ENCODE measurements around the gene FSD1.
A peak's percentile ranks its signal among the peaks of the same experiment; 100 is the strongest.

The FSD1 gene

DNA sequence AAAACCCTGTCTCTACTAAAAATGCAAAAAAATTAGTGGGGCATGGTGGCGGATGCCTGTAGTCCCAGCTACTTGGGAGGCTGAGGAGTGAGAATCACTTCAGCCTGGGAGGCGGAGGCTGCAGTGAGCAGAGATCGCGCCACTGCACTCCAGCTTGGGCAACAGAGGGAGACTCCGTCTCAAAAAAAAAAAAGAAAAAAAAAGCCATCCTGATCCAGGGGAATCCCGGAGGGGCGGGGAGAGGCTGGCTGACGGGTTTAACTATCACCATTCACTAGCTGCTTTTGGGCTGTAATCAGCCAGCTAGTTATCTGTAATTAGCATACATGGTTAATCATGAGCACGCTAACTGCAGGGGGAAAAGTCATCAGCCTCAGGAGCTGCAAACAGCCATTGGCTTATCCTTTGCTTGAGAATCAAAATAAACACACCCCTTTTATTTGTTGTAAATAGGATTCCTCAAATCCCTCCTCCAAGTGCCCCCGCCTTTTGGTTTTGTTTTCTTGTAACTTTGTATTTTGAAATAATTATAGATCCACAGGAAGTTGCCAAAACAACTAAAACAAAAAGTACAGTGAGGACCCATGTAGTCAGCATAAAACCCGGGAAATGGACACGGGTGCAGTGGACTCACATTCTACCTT is 9.6 kb downstream of the FSD1 start:
- Mint-ChIP-seq H3K27ac (ENCODE audit: low read depth) (no peak overlapping the region), H3K36me3 (ENCODE audit: insufficient read depth) (no peaks in the 10 kb centered on the region), H3K27me3 (no peaks in the 10 kb centered on the region), H3K4me1 (no peaks in the 10 kb centered on the region), H3K9me3 (no peaks in the 10 kb centered on the region), H3K4me3 (no peak overlapping the region)
- ATAC-seq (replicated peaks; ENCODE audit: extremely low read depth, poor library complexity, severe bottlenecking) (no peak), DNase-seq (ENCODE audit: low spot score in 2 of 2) (no peak)

DNA sequence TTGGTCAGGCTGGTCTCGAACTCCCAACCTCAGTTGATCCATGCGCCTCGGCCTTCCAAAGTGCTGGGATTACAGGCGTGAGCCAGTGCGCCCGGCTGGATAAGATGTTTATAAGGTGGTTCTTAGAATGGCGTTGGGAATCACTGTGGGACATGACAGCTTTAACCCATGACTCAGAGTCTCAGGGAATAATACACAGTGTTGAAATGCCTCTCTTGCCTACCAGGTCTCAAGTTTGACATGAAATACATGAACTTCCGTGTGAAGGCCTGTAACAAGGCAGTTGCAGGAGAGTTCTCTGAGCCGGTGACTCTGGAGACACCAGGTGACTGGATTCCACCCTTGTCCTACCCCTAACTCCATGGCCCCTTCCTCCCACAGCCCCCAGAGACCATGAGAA is 12.6 kb downstream of the FSD1 start:
- Mint-ChIP-seq H3K27me3 (no peaks in the 10 kb centered on the region), H3K9me3 (peaks cover 9% of the 10 kb centered on the region), H3K36me3 (ENCODE audit: insufficient read depth) (peaks cover 2% of the 10 kb centered on the region), H3K4me3 (no peak overlapping the region), H3K4me1 (no peaks in the 10 kb centered on the region), H3K27ac (ENCODE audit: low read depth) (no peak overlapping the region)
- ATAC-seq (replicated peaks; ENCODE audit: extremely low read depth, poor library complexity, severe bottlenecking): no peak
- DNase-seq (ENCODE audit: low spot score in 2 of 2): no peak

DNA sequence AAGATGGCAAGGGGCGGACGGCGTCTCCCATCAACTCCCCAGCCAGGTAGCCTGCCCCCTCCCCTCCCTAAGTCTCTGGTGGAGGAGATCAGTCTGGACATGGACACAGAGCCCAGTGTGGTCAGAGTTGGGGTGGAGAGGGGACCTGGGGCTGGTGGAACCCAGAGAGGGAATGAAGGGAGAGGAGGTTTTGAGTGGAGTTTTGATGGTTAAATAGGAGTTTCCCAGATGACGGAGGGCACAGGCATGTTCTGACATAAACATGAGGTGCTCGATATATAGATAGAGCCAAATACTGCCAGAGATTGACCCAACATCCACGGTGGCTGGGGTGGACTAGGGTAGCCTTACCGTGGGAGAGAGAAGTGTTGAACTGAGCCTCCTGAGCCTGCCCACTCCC is 14.1 kb downstream of the FSD1 start:
- Mint-ChIP-seq H3K36me3 (ENCODE audit: insufficient read depth) (peaks cover 2% of the 10 kb centered on the region), H3K4me3 (no peak overlapping the region), H3K27me3 (no peaks in the 10 kb centered on the region), H3K9me3 (peaks cover 9% of the 10 kb centered on the region), H3K4me1 (no peaks in the 10 kb centered on the region), H3K27ac (ENCODE audit: low read depth) (no peak overlapping the region)
- no peak for DNase-seq (ENCODE audit: low spot score in 2 of 2)
- no peak for ATAC-seq (replicated peaks; ENCODE audit: extremely low read depth, poor library complexity, severe bottlenecking)

DNA sequence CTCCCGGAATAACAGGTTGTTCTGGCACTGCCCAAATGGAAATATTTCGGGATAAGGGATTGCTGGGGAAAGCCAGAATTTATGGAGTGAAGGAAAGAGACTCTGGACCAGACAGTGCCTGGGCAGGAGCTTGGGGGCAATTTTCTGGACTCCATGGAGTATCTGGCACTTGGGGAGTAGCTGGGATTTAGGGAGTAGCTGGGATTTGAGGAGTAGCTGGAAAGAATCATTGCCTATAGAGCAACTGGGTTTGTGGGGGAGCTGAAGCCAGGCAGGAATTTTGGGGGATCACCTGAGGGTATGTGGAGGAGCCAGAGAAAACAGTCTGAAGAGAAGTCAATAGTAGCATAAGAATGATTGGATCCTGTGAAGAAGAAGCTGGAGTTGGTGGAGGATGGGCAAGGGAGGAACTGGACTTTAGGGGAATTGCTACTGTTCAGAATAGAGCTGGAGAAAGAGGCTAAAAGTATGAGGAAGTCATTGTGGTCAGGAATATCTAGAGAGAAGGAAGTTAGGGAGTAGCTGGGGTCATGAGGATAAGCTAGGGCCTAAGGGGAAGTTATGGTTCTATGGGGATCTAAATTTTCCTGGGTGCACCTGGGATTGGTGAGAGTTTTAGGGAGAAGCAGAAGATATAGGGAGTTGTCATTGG is 14.8 kb downstream of the FSD1 start:
- DNase-seq (ENCODE audit: low spot score in 2 of 2) (no peak), ATAC-seq (replicated peaks; ENCODE audit: extremely low read depth, poor library complexity, severe bottlenecking) (no peak)
- no peak overlapping the region for H3K4me3 Mint-ChIP-seq
- H3K9me3 Mint-ChIP-seq: peaks cover 9% of the 10 kb centered on the region
- no peaks in the 10 kb centered on the region for H3K4me1 Mint-ChIP-seq
- no peaks in the 10 kb centered on the region for H3K27me3 Mint-ChIP-seq
- H3K27ac Mint-ChIP-seq (ENCODE audit: low read depth): peak overlapping the region; percentile 2
- peaks cover 2% of the 10 kb centered on the region for H3K36me3 Mint-ChIP-seq (ENCODE audit: insufficient read depth)

DNA sequence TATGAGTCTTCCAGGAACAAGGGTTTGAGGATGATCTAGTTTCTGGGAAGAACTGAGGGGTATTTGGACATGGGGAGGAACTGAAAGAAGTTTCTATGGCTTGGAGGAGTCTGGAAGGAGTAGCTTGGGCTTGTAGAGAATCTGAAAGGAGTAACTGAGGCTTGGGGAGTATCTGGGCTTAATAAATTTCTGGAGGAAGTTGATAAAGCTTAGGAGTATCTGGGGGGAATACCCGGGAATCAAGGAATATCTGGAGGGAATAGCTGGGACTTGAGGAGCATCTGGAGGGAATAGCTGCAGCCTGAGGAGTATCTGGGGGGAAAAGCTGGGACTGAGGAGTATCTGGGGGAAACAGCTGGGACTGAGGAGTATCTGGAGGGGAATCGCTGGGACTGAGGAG is 16.0 kb downstream of the FSD1 start:
- H3K9me3 Mint-ChIP-seq: peaks cover 9% of the 10 kb centered on the region
- H3K27ac Mint-ChIP-seq (ENCODE audit: low read depth): no peak overlapping the region
- no peak overlapping the region for H3K4me3 Mint-ChIP-seq
- no peaks in the 10 kb centered on the region for H3K27me3 Mint-ChIP-seq
- no peak for DNase-seq (ENCODE audit: low spot score in 2 of 2)
- no peaks in the 10 kb centered on the region for H3K4me1 Mint-ChIP-seq
- no peak for ATAC-seq (replicated peaks; ENCODE audit: extremely low read depth, poor library complexity, severe bottlenecking)
- peaks cover 2% of the 10 kb centered on the region for H3K36me3 Mint-ChIP-seq (ENCODE audit: insufficient read depth)

DNA sequence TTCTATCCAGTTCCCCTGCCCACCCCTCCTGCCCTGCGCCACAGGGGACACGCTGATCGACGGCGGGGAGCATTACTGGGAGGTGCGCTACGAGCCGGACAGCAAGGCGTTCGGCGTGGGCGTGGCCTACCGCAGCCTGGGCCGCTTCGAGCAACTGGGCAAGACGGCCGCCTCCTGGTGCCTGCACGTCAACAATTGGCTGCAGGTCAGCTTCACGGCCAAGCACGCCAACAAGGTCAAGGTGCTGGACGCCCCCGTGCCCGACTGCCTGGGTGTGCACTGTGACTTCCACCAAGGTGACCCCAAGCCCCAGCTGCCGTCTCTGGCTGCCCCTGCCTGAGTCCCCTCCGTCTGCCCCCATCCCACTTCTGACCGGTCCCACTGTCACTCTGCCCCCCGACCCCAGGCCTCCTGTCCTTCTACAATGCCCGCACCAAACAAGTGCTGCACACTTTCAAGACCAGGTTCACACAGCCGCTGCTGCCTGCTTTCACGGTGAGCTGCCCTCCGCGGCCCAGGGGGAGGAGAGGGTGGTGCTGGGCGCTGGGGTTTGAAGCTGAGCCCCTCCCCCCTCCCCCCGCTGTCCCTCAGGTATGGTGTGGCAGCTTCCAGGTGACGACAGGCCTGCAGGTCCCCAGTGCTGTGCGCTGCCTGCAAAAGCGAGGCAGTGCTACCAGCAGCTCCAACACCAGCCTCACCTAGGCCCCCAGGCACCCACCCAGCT is 18.7 kb downstream of the FSD1 start:
- peaks cover 6% of the 10 kb centered on the region for H3K36me3 Mint-ChIP-seq (ENCODE audit: insufficient read depth)
- no peak overlapping the region for H3K27ac Mint-ChIP-seq (ENCODE audit: low read depth)
- peaks cover 9% of the 10 kb centered on the region for H3K9me3 Mint-ChIP-seq
- no peak overlapping the region for H3K4me3 Mint-ChIP-seq
- ATAC-seq (replicated peaks; ENCODE audit: extremely low read depth, poor library complexity, severe bottlenecking): no peak
- peaks cover 20% of the 10 kb centered on the region for H3K4me1 Mint-ChIP-seq
- H3K27me3 Mint-ChIP-seq: no peaks in the 10 kb centered on the region
- no peak for DNase-seq (ENCODE audit: low spot score in 2 of 2)

DNA sequence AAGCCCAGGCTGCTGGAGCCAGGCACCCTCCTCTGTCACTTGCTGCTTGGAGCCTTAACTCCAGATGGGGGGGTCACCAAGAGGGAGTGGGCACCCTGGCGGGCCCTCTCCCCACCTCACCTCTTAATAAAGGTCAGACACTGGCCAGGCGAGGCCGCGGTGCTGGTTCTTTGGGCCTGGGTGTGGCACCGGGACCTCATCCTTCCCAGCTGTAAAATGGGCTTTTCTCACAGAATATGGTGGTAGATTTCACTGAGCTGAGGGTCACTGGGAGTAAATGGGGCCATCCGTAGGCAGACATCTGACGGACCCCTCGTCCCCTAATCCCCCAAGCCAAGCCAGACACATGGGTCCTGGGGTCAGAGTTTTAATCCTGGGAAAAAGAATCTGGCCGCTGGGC is 19.3 kb downstream of the FSD1 start:
- Mint-ChIP-seq H3K4me1 (peaks cover 26% of the 10 kb centered on the region), H3K27ac (ENCODE audit: low read depth) (no peak overlapping the region), H3K27me3 (no peaks in the 10 kb centered on the region), H3K36me3 (ENCODE audit: insufficient read depth) (peaks cover 11% of the 10 kb centered on the region), H3K9me3 (peaks cover 9% of the 10 kb centered on the region), H3K4me3 (no peak overlapping the region)
- no peak for DNase-seq (ENCODE audit: low spot score in 2 of 2)
- no peak for ATAC-seq (replicated peaks; ENCODE audit: extremely low read depth, poor library complexity, severe bottlenecking)

DNA sequence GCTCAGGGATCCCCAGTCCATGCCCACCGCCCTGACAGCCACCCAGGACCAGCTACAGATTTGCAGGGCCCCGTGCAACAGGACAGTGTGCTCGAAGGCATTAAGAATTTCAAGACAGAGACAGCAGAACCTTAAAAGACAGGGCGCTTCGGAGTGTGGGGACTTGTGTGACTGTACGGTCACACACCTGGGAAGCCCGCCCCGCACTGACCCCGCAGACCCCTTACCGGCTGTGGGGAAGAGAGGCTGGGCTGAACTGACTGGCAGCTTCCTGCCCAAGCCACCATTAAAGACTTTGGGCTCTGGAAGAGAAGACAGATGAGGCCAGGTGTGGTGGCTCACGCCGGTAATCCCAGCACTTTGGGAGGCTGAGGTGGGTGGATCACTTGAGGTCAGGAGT is 19.8 kb downstream of the FSD1 start:
- H3K4me3 Mint-ChIP-seq: no peak overlapping the region

DNA sequence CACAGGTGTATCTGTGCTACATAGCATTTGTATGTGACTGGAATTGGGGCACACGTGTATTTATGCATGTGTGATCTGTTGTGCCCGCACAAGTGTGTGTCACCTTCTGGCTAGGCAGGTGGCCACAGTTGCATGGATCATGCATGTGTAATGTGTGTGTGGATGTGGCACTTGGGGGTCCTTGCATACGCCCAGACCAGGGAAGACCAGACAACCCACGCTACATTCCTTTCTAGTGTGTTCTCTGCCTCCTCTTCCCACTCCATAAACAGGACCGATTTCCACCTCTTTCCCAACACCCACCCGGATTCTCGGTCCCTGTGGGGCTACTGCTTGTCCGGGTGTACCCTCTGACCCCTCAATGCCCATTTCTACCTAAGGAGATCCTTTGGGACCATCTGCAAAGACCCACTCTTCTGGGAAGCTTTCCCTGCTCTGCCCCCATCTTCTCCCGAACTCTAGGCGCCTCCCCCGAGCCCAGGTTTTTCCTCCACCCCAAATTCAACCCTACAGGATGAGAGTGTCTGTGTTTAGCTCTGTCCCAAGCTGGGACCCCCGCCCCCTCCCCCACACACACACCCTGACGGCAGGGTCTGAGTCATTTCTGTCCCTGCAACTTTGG is 21.9 kb downstream of the FSD1 start:
- Mint-ChIP-seq H3K36me3 (ENCODE audit: insufficient read depth) (peaks cover 20% of the 10 kb centered on the region), H3K4me3 (peak overlapping the region; percentile 78), H3K4me1 (peaks cover 27% of the 10 kb centered on the region), H3K27ac (ENCODE audit: low read depth) (no peak overlapping the region), H3K27me3 (no peaks in the 10 kb centered on the region), H3K9me3 (no peaks in the 10 kb centered on the region)
- DNase-seq (ENCODE audit: low spot score in 2 of 2) (no peak), ATAC-seq (replicated peaks; ENCODE audit: extremely low read depth, poor library complexity, severe bottlenecking) (no peak)

More for the DNA sequence above, 19.8 kb downstream of the FSD1 start:
- peaks cover 15% of the 10 kb centered on the region for H3K36me3 Mint-ChIP-seq (ENCODE audit: insufficient read depth)
- DNase-seq (ENCODE audit: low spot score in 2 of 2) (no peak), ATAC-seq (replicated peaks; ENCODE audit: extremely low read depth, poor library complexity, severe bottlenecking) (no peak)
- no peaks in the 10 kb centered on the region for H3K27me3 Mint-ChIP-seq
- no peak overlapping the region for H3K27ac Mint-ChIP-seq (ENCODE audit: low read depth)
- peaks cover 9% of the 10 kb centered on the region for H3K9me3 Mint-ChIP-seq
- peaks cover 27% of the 10 kb centered on the region for H3K4me1 Mint-ChIP-seq

DNA sequence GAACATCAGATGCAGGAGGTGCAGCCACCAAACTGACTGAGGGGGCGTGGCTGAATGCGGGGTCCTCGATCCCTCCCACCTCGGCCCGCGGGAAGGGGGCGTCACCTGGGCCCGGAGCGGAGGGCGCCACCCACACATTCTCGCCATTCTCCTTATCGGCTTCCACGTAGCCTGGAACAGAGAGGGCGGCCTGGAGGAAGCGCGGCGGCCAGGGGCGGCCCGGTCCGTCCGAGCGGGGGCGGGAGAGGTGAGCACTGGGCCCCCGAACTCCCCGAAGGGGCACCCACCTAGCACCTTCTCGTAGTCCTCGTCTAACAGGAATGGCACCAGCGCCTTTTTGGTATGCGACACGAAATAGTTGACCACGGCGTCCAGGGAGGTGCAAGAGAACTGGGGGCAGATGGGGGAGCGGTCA is 22.4 kb downstream of the FSD1 start:
- Mint-ChIP-seq H3K27ac (ENCODE audit: low read depth) (no peak overlapping the region), H3K9me3 (no peaks in the 10 kb centered on the region), H3K27me3 (no peaks in the 10 kb centered on the region), H3K4me3 (peak overlapping the region; percentile 78), H3K4me1 (peaks cover 27% of the 10 kb centered on the region), H3K36me3 (ENCODE audit: insufficient read depth) (peaks cover 20% of the 10 kb centered on the region)
- DNase-seq (ENCODE audit: low spot score in 2 of 2) (no peak), ATAC-seq (replicated peaks; ENCODE audit: extremely low read depth, poor library complexity, severe bottlenecking) (no peak)

DNA sequence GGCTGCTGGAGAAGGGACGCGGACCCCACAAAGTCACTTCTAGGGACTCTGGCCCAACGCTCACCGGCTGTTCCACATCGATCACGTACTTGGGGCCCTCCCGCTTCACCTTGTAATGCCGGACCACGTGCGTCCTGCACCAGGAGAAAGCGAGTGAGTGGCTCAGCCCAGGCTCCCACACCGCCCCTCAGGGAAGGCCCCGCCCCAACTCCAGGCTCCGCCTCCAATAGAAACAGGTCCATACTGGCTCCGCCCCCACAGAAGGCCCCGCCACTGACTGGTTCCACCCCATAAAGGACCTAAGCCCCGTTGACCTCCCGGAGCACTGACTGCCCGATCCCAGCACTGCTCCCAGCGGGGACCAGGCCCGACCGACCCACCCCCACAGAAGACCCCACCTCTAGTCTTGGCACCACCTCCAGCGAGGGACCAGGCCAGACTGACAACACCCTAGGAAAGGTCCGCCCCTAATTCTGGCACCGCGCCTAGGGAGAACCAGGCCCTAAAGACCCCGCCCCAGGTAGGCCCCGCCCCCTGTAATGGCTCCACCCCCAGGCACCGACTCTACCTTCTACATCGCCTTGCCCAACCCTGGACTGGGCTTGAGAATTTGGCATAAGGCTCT is 23.0 kb downstream of the FSD1 start:
- no peak for ATAC-seq (replicated peaks; ENCODE audit: extremely low read depth, poor library complexity, severe bottlenecking)
- no peaks in the 10 kb centered on the region for H3K27me3 Mint-ChIP-seq
- peaks cover 20% of the 10 kb centered on the region for H3K36me3 Mint-ChIP-seq (ENCODE audit: insufficient read depth)
- peaks cover 27% of the 10 kb centered on the region for H3K4me1 Mint-ChIP-seq
- peak overlapping the region; percentile 75 for H3K27ac Mint-ChIP-seq (ENCODE audit: low read depth)
- H3K9me3 Mint-ChIP-seq: no peaks in the 10 kb centered on the region
- peak in 1 of 2 donors; percentile 26 for DNase-seq (ENCODE audit: low spot score in 2 of 2)
- H3K4me3 Mint-ChIP-seq: peak overlapping the region; percentile 78

DNA sequence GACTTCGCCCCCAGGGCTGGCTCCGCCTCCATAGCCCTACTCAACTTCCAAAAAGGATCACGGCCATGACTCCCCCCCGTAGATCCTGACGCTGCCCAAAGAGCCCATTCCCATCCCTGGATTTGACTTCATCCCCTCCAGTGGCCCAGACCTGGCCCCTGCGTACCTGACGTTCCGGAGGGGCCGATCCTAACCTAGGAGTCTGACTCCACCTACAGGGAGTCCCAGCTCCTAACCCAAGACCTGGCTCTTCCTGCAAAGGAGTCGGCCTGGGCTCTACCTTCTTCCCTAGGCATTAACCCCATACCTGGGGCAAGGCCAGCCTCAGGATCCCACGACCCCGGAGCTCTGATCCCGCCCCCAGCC is 23.5 kb downstream of the FSD1 start:
- peak overlapping the region; percentile 75 for H3K27ac Mint-ChIP-seq (ENCODE audit: low read depth)
- DNase-seq (ENCODE audit: low spot score in 2 of 2) (no peak), ATAC-seq (replicated peaks; ENCODE audit: extremely low read depth, poor library complexity, severe bottlenecking) (no peak)
- H3K4me3 Mint-ChIP-seq: peak overlapping the region; percentile 78
- H3K4me1 Mint-ChIP-seq: peaks cover 27% of the 10 kb centered on the region
- peaks cover 20% of the 10 kb centered on the region for H3K36me3 Mint-ChIP-seq (ENCODE audit: insufficient read depth)
- no peaks in the 10 kb centered on the region for H3K27me3 Mint-ChIP-seq
- no peaks in the 10 kb centered on the region for H3K9me3 Mint-ChIP-seq
